ENCODE measurements around the gene RNU6-9. TPM values are rescaled to one million over a fixed set of nuclear protein-coding genes. Genes with fewer than 3 reads are reported as not detected.

RNU6-9 gene
- total and polyA plus RNA-seq, 2 of the 13 experiments (the other 11 are each of a cell fraction or from before 2014, with no cell fraction given) = under 0.01 TPM; not detected in 1

- TF ChIP-seq ARID4A (CRISPR knock-in tag; IDR thresholded peaks at IDR 0.05; ENCODE audit: borderline replicate concordance) = peak; percentile 12; the same call in 1 of the 2 replicates
- TF ChIP-seq U2AF1 (optimal IDR thresholded peaks at IDR 0.05; ENCODE audit: low read depth, low read length) = no peak
- TF ChIP-seq ZXDC (CRISPR knock-in tag; IDR thresholded peaks at IDR 0.05) = 0 out of 2 replicates have a peak, but pooled peaks have one; percentile 22
- TF ChIP-seq ZBTB10 (CRISPR knock-in tag; IDR thresholded peaks at IDR 0.05; ENCODE audit: borderline replicate concordance) = peak; percentile 89; the same call in 1 of the 2 replicates
- no peak for TF ChIP-seq ZNF569 (CRISPR knock-in tag; IDR thresholded peaks at IDR 0.05; ENCODE audit: borderline replicate concordance)
- no peak for TF ChIP-seq ZSCAN22 (CRISPR knock-in tag; IDR thresholded peaks at IDR 0.05)
- TF ChIP-seq ZBTB42 (CRISPR knock-in tag; IDR thresholded peaks at IDR 0.05) = no peak
- peak; percentile 27 for TF ChIP-seq ASH2L (IDR thresholded peaks at IDR 0.05; ENCODE audit: insufficient read length, low read depth, low read length)
- TF ChIP-seq ARID3A (IDR thresholded peaks at IDR 0.05; ENCODE audit: low read depth, low read length) = peak; percentile 44; the same call in 1 of the 2 replicates
- TF ChIP-seq ZNF30 (CRISPR knock-in tag; IDR thresholded peaks at IDR 0.05) = no peak
- TF ChIP-seq ZBTB2 (CRISPR knock-in tag; IDR thresholded peaks at IDR 0.05; ENCODE audit: low read depth) = no peak
- no peak for TF ChIP-seq MTF2 (CRISPR knock-in tag; IDR thresholded peaks at IDR 0.05; ENCODE audit: borderline replicate concordance)
- TF ChIP-seq ZNF883 (CRISPR knock-in tag; IDR thresholded peaks at IDR 0.05; ENCODE audit: not compliant biosample characterization) = no peak
- no peak for TF ChIP-seq ZNF34 (CRISPR knock-in tag; IDR thresholded peaks at IDR 0.05; ENCODE audit: borderline replicate concordance)
These were observed 32.4 kb downstream of the RNU6-9 start, which contains the start of gene ARID3A (continued) for GRCh38 chr19:925526-926322.

Data from HepG2 (cell line).